ENCODE measurements around the gene PANK1. TPM values are rescaled to one million over a fixed set of nuclear protein-coding genes. Genes with fewer than 3 reads are reported as not detected.

PANK1 gene
- total and polyA plus RNA-seq, 2 of the 8 experiments (the other 6 are each of a cell fraction or from before 2014, with no cell fraction given): 18.5 to 40.4 TPM

DNA sequence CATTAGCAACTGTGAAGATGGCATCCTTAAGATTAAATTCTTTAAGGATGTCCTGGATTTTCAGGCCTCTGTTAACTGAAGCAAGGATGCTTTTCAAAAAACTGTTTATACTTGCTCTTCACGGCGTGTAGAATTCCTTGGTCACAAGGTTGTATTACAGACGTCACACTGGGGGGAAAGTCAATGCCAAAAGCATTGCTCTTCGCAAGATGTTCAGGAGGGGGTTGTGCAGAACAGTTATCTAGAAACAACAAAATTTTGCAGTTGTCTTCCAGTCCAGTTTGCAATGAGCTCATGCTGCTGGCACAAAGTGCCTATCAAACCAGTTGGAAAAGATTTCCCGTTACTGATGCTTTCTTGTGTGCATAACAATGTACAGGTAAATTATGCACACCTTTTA lies 48.1 kb upstream of the PANK1 start:
- H3K27me3 ChIP-seq (replicated peaks in 1 of 4; ENCODE audit: control insufficient read depth in 3 of 4, extremely low read depth in 1 of 4, insufficient read depth in 3 of 4, low read length in 3 of 4): no peaks in the 10 kb centered on the region
- H3K18ac ChIP-seq (ENCODE audit: extremely low read depth, low read length): no peak overlapping the region
- H3K79me1 ChIP-seq (ENCODE audit: low read depth, low read length): no peaks in the 10 kb centered on the region
- H3K4me1 ChIP-seq (replicated peaks in 1 of 4; ENCODE audit: control insufficient read depth in 3 of 4, insufficient read depth in 4 of 4, low read length in 3 of 4): peaks cover 0 to 3% (median 1%) of the 10 kb centered on the region in 4 experiments; a peak in 2 of 7 replicates
- no peak overlapping the region for H2AK5ac ChIP-seq (ENCODE audit: low read depth, low read length)
- no peak for FAIRE-seq
- no peak overlapping the region for H2AFZ ChIP-seq (ENCODE audit: low read length)
- no peak overlapping the region for H3K56ac ChIP-seq (replicated peaks; ENCODE audit: insufficient read length, low read depth, low read length)
- 91% methylated on average over 5 of the region's 5 CpGs; no CpG with 5 or more reads in 1 of the 2 experiments for WGBS, 2 experiments (ENCODE audit: extremely low coverage in 1 of 2, insufficient coverage in 1 of 2, insufficient read length in 1 of 2, insufficient replicate concordance in 2 of 2, low coverage in 1 of 2, low lambda C conversion rate in 2 of 2, missing lambda C conversion rate in 1 of 2)
- H3K23me2 ChIP-seq (ENCODE audit: low read depth, low read length): no peaks in the 10 kb centered on the region
- H3K9ac ChIP-seq (replicated peaks in 1 of 4; ENCODE audit: extremely low read depth in 1 of 4, low read depth in 3 of 4, low read length in 3 of 4): no peak overlapping the region
- H4K20me1 ChIP-seq (replicated peaks in 1 of 2; ENCODE audit: control insufficient read depth in 1 of 2, insufficient read depth in 2 of 2, low read length in 2 of 2): no peaks in the 10 kb centered on the region
- POLR2A ChIA-PET (ENCODE audit: partially characterized antibody): interaction anchor here (1.4 to 1.9 kb wide), 3 partner anchors 8 to 47 kb away, joined by 3 to 8 read pairs (median 6); partner anchors contain the start of gene KIF20B
- no peak overlapping the region for H3K27ac ChIP-seq (ENCODE audit: low read depth, low read length)
- no peak overlapping the region for H2BK20ac ChIP-seq (ENCODE audit: low read length)
- no peak overlapping the region for H3K4me3 ChIP-seq (ENCODE audit: extremely low read depth in 1 of 4, insufficient read depth in 2 of 4, low read depth in 3 of 4, low read length in 4 of 4)
- no peak overlapping the region for H2BK15ac ChIP-seq (ENCODE audit: low read length)
- H2BK12ac ChIP-seq (ENCODE audit: low read depth, low read length): no peak overlapping the region
- no peaks in the 10 kb centered on the region for H3K36me3 ChIP-seq (ENCODE audit: control insufficient read depth in 2 of 4, insufficient read depth in 4 of 4, low read length in 3 of 4)
- H2BK120ac ChIP-seq (replicated peaks; ENCODE audit: low read depth, low read length): no peak overlapping the region
- H3K4me2 ChIP-seq (ENCODE audit: insufficient read depth in 1 of 2, low read depth in 2 of 2, low read length in 2 of 2): no peak overlapping the region
- H4K91ac ChIP-seq (replicated peaks; ENCODE audit: insufficient read length, low read length): no peak overlapping the region
- H3K4ac ChIP-seq (replicated peaks; ENCODE audit: insufficient read length, low read depth, low read length): no peak overlapping the region
- no peak overlapping the region for H3K14ac ChIP-seq (ENCODE audit: insufficient read length)
- no peak overlapping the region for H4K5ac ChIP-seq (ENCODE audit: insufficient read length, low read depth, low read length)
- no peak overlapping the region for H4K8ac ChIP-seq (ENCODE audit: extremely low read depth, insufficient read depth, low read length)
- H2BK5ac ChIP-seq (ENCODE audit: low read depth, low read length): no peak overlapping the region
- H3K9me3 ChIP-seq (ENCODE audit: insufficient read depth in 2 of 2, low read depth in 1 of 2, low read length in 1 of 2): no peaks in the 10 kb centered on the region
- no peaks in the 10 kb centered on the region for H3K79me2 ChIP-seq (ENCODE audit: control insufficient read depth in 1 of 2, insufficient read depth in 2 of 2, low read length in 2 of 2)
- no peak overlapping the region for H3K23ac ChIP-seq (ENCODE audit: insufficient read length)
- no peak for TF ChIP-seq SP4 (IDR thresholded peaks at IDR 0.05; ENCODE audit: low read length)
- no peak for TF ChIP-seq TCF12 (IDR thresholded peaks at IDR 0.05; ENCODE audit: low read depth, low read length)
- no peak for TF ChIP-seq TBP (IDR thresholded peaks at IDR 0.05; ENCODE audit: low read depth, low read length)
- TF ChIP-seq SP2 (IDR thresholded peaks at IDR 0.05; ENCODE audit: low read length): no peak
- TF ChIP-seq BACH1 (IDR thresholded peaks at IDR 0.05; ENCODE audit: low read length): no peak
- no peak for TF ChIP-seq RXRA (IDR thresholded peaks at IDR 0.05; ENCODE audit: insufficient read depth, low read depth, low read length)
- no peak for TF ChIP-seq ASH2L (IDR thresholded peaks at IDR 0.05; ENCODE audit: low read length)
- no peak for TF ChIP-seq FOSL1 (IDR thresholded peaks at IDR 0.05; ENCODE audit: insufficient read depth, low read depth, low read length)
- no peak for TF ChIP-seq PHF8 (conservative IDR thresholded peaks at IDR 0.05; ENCODE audit: low read depth, low read length)
- no peak for TF ChIP-seq SIN3A (conservative IDR thresholded peaks at IDR 0.05 in 1 of 2, IDR thresholded peaks at IDR 0.05 in 1 of 2; ENCODE audit: low read depth in 1 of 2, low read length in 2 of 2)
- no peak for TF ChIP-seq POLR2AphosphoS5 (IDR thresholded peaks at IDR 0.05; ENCODE audit: low read depth, low read length)
- TF ChIP-seq CBX8 (IDR thresholded peaks at IDR 0.05; ENCODE audit: borderline replicate concordance, low read depth, low read length): no peak
- no peak for TF ChIP-seq RAD21 (IDR thresholded peaks at IDR 0.05 in 1 of 2, conservative IDR thresholded peaks at IDR 0.05 in 1 of 2; ENCODE audit: low read depth in 2 of 2, low read length in 2 of 2)
- no peak for TF ChIP-seq MAFK (IDR thresholded peaks at IDR 0.05; ENCODE audit: low read depth, low read length)
- CTCF ChIA-PET (ENCODE audit: partially characterized antibody): interaction anchor here (0.8 to 1.0 kb wide), 2 partner anchors 8 to 17 kb away, joined by 3 read pairs; partner anchors contain the start of gene KIF20B
- no peak for DNase-seq (ENCODE audit: low read depth in 1 of 2, low spot score in 2 of 2)

All from H1 (cell line).